Pancreas (tissue), 10 donors: ENCODE data around the gene PRSS2. TPM values are rescaled to one million over a fixed set of nuclear protein-coding genes. Genes with fewer than 3 reads are reported as not detected.
"Not testable (repeated sequence)": the region's sequence is repeated elsewhere in the genome, so short reads cannot be mapped to it uniquely, and the experiment has no call there.

Experiments
- ATAC-seq, 4 donors: fragments of 200-7000 bp; cut with Tn5 transposase; one replicate each; pipeline versions ENCODE4 v1.8.0 to v1.9.1; 2020; ENCODE audit warnings: mild to moderate bottlenecking in 4 of 4, moderate library complexity in 4 of 4
- DNase-seq, 6 donors: peaks; one replicate each; pipeline ENCODE4 v3.0.0-alpha.2; 2020
- FAIRE-seq: peaks from 2 replicates; lab custom pipeline; 2012; peaks lifted over from hg19 to GRCh38; lab: Jason Lieb, UNC
- H3K27ac ChIP-seq, 4 donors: fragments of 200-600 bp; sonication (generic); 1 replicate in 3 of 4; 2 replicates in 1 of 4; pipeline versions ENCODE4 v1.5.0 to v1.8.0; 2020
- H3K27me3 ChIP-seq, 4 donors: fragments of 200-600 bp; one replicate each; pipeline ENCODE4 v1.8.0; 2021
- H3K36me3 ChIP-seq, 3 donors: fragments of 200-600 bp; sonication (generic) in 1 of 3; one replicate each; pipeline versions ENCODE4 v1.5.0 to v1.8.0; 2020 to 2021
- H3K4me1 ChIP-seq, 3 donors: fragments of 200-600 bp; one replicate each; pipeline ENCODE4 v1.8.0; 2021
- H3K4me3 ChIP-seq, 4 donors: fragments of 200-600 bp; sonication (generic) in 2 of 4; one replicate each; pipeline versions ENCODE4 v1.5.0 to v1.8.0; 2020 to 2021
- H3K9me3 ChIP-seq, 4 donors: fragments of 200-600 bp; one replicate each; pipeline ENCODE4 v1.8.0; 2021
- CTCF ChIP-seq, 4 donors: fragments of 200-600 bp; sonication (generic) in 3 of 4; IDR thresholded peaks; one replicate each; pipeline versions ENCODE4 v1.5.0 to v1.8.0; 2021; ENCODE audit warnings: antibody characterized with exemption in 4 of 4
- WGBS, 2 donors: extraction: QIAGEN DNeasy Blood & Tissue Kit; methylation state at CpG; one replicate each; pipeline ENCODE4 v1.1.7; 2013; 5-methylcytosine and 5-hydroxymethylcytosine counted together
- intact Hi-C, 3 donors: fragments of 100-400 bp; cut with DNase I; formaldehyde crosslinking; loops; one replicate each; pipeline versions ENCODE4 v1.11.1 to v1.14.2; 2022
- polyA plus RNA-seq, 2 donors: library from polyadenylated mRNA; stranded (reverse); fragments of 200-250 nt; gene quantifications; one replicate each; pipeline ENCODE4 v1.2.3, GENCODE V29; 2013
- total RNA-seq, 6 donors: library from RNA; stranded (reverse); fragmentation: NEBNext Ultra II Directional in 4 of 6; extraction: Animal tissue kit (Norgen Biotek cat#: 25700) in 4 of 6; gene quantifications; one replicate each; pipeline versions ENCODE4 v1.2.1 to v1.2.4, GENCODE V29; 2021 to 2023
- donor health status: healthy with polysubstance abuse.
- donor health status: DM: no; HTN: no; CAD: no; lungs with moderate emphysema.
- donor health status: DM: no; HTN: no; CAD: no.
- donor health status: control.
- donor health status: control.
- donor health status: Bipolar disorder and iron deficiency.
- donor health status: DM: yes; HTN: yes; CAD: no.
- donor health status: DM: no; HTN: no; CAD: no.
- donor health status: DM: no; HTN: no; CAD: no.
- donor health status: DM: yes; HTN: yes; CAD: no.

The PRSS2 gene
- total and polyA plus RNA-seq, 8 donors, result 25,162 to 136,252 (median 66,198) TPM

GRCh38 chr7:142767861-142768260, 2.9 kb upstream of the PRSS2 start:
- H3K27ac ChIP-seq, result no peak overlapping the region
- peaks cover 0 to 12% (median 0%) of the 10 kb centered on the region in 3 donors for H3K36me3 ChIP-seq
- H3K4me3 ChIP-seq, result no peak overlapping the region
- ATAC-seq (no peak), DNase-seq (no peak), FAIRE-seq (no peak)
- TF ChIP-seq CTCF (IDR thresholded peaks at IDR 0.05), result no peak
- peaks cover 8 to 22% (median 10%) of the 10 kb centered on the region in 3 donors for H3K4me1 ChIP-seq
- H3K9me3 ChIP-seq, result no peaks in the 10 kb centered on the region
- no peaks in the 10 kb centered on the region for H3K27me3 ChIP-seq
- intact Hi-C loops, result no loop called here
- 84 to 91% methylated on average over 1 of the region's 1 CpG for WGBS, 2 donors

GRCh38 chr7:142768885-142769284, 1.9 kb upstream of the PRSS2 start:
- H3K4me3 ChIP-seq, intact Hi-C loops, H3K9me3 ChIP-seq, FAIRE-seq, H3K27me3 ChIP-seq, ATAC-seq: not testable (repeated sequence)
- peak overlapping the region in 1 of 4 donors; percentile 27 for H3K27ac ChIP-seq
- WGBS, 2 donors, result 47 to 50% methylated on average over 3 of the region's 3 CpGs
- peak in 1 of 6 donors; percentile 67 for DNase-seq
- peaks cover 8 to 22% (median 10%) of the 10 kb centered on the region in 3 donors for H3K4me1 ChIP-seq
- H3K36me3 ChIP-seq, result peaks cover 0 to 18% (median 0%) of the 10 kb centered on the region in 3 donors

GRCh38 chr7:142771353-142771723, 568 bp downstream of the PRSS2 start:
- Histone ChIP-seq H3K27me3 (no peaks in the 10 kb centered on the region), H3K4me1 (peaks cover 8 to 22% (median 10%) of the 10 kb centered on the region in 3 donors), H3K9me3 (no peaks in the 10 kb centered on the region), H3K36me3 (peaks cover 0 to 18% (median 0%) of the 10 kb centered on the region in 3 donors), H3K4me3 (peak overlapping the region; percentile 11 to 62 (median 38)), H3K27ac (peak overlapping the region; percentile 65 to 87 (median 74))
- FAIRE-seq (no peak), DNase-seq (no peak), ATAC-seq (no peak)
- intact Hi-C loops, result no loop called here
- 16 to 19% methylated on average over 5 of the region's 5 CpGs for WGBS, 2 donors
- TF ChIP-seq CTCF (IDR thresholded peaks at IDR 0.05), result no peak

GRCh38 chr7:142772051-142772450, 1.3 kb downstream of the PRSS2 start:
- FAIRE-seq (no peak), DNase-seq (peak in 1 of 6 donors; percentile 60), ATAC-seq (no peak)
- Histone ChIP-seq H3K36me3 (peaks cover 0 to 18% (median 0%) of the 10 kb centered on the region in 3 donors), H3K4me1 (peaks cover 10 to 22% (median 12%) of the 10 kb centered on the region in 3 donors), H3K27ac (peak overlapping the region; percentile 65 to 87 (median 74)), H3K9me3 (no peaks in the 10 kb centered on the region), H3K4me3 (peak overlapping the region; percentile 11 to 62 (median 38)), H3K27me3 (no peaks in the 10 kb centered on the region)
- WGBS, 2 donors, result 16 to 28% methylated on average over 6 of the region's 6 CpGs
- TF ChIP-seq CTCF (IDR thresholded peaks at IDR 0.05), result no peak
- intact Hi-C loops, result no loop called here

- DNase-seq (no peak), ATAC-seq (no peak), FAIRE-seq (no peak)
- H3K36me3 ChIP-seq, result peaks cover 0 to 18% (median 0%) of the 10 kb centered on the region in 3 donors
- peaks cover 10 to 22% (median 11%) of the 10 kb centered on the region in 3 donors for H3K4me1 ChIP-seq
- no peaks in the 10 kb centered on the region for H3K27me3 ChIP-seq
- no peak for TF ChIP-seq CTCF (IDR thresholded peaks at IDR 0.05)
- intact Hi-C loops, result no loop called here
- H3K9me3 ChIP-seq, result no peaks in the 10 kb centered on the region
- H3K27ac ChIP-seq, result peak overlapping the region; percentile 65 to 87 (median 74)
- H3K4me3 ChIP-seq, result peak overlapping the region in 3 of 4 donors; percentile 36 to 62 (median 40)
These were observed 1.9 kb downstream of the PRSS2 start for GRCh38 chr7:142772673-142773072.
